ENCODE results near the gene PSMG4. TPM values are rescaled to one million over a fixed set of nuclear protein-coding genes. Genes with fewer than 3 reads are reported as not detected.

Gene PSMG4
- total RNA-seq, 1 experiment from 2014 or later, result 10.1 TPM

- Histone ChIP-seq H3K27me3 (no peaks in the 10 kb centered on the region; the same call in 1 of the 2 replicates), H3K4me3 (no peak overlapping the region), H3K36me3 (no peaks in the 10 kb centered on the region), H3K9me3 (replicated peaks) (no peaks in the 10 kb centered on the region), H3K4me1 (no peaks in the 10 kb centered on the region; the same call in 1 of the 2 replicates), H3K27ac (no peak overlapping the region)
- no peak for DNase-seq
These were observed 5.7 kb upstream of the PSMG4 start for GRCh38 chr6:3252861-3253596.

GRCh38 chr6:3253597-3253961, 5.2 kb upstream of the PSMG4 start:
- no peak for DNase-seq

GRCh38 chr6:3258201-3258600, 546 bp upstream of the PSMG4 start:
- H3K4me3 ChIP-seq, result peak overlapping the region; percentile 87
- H3K9me3 ChIP-seq (replicated peaks), result no peaks in the 10 kb centered on the region
- no peak for DNase-seq
- no peaks in the 10 kb centered on the region; the same call in 1 of the 2 replicates for H3K27me3 ChIP-seq
- H3K36me3 ChIP-seq, result no peaks in the 10 kb centered on the region
- H3K4me1 ChIP-seq, result peaks cover 7% of the 10 kb centered on the region
- H3K27ac ChIP-seq, result no peak overlapping the region

More at GRCh38 chr6:3253597-3253961, 5.2 kb upstream of the PSMG4 start:
- Histone ChIP-seq H3K9me3 (replicated peaks) (no peaks in the 10 kb centered on the region), H3K4me1 (peaks cover 3% of the 10 kb centered on the region), H3K27me3 (no peaks in the 10 kb centered on the region; the same call in 1 of the 2 replicates), H3K27ac (no peak overlapping the region), H3K4me3 (no peak overlapping the region), H3K36me3 (no peaks in the 10 kb centered on the region)

- H3K27ac ChIP-seq, result peak overlapping the region; percentile 25; the same call in 1 of the 2 replicates
- peaks cover 5% of the 10 kb centered on the region for H3K36me3 ChIP-seq
- peak; percentile 21 to 42 for DNase-seq
- peaks cover 9% of the 10 kb centered on the region for H3K4me1 ChIP-seq
- H3K27me3 ChIP-seq, result no peaks in the 10 kb centered on the region; the same call in 1 of the 2 replicates
- no peaks in the 10 kb centered on the region for H3K9me3 ChIP-seq (replicated peaks)
- H3K4me3 ChIP-seq, result peak overlapping the region; percentile 87
These were observed 778 bp downstream of the PSMG4 start for GRCh38 chr6:3259491-3259958.

GRCh38 chr6:3260296-3260695, 1.5 kb downstream of the PSMG4 start:
- Histone ChIP-seq H3K4me3 (no peak overlapping the region), H3K27me3 (no peaks in the 10 kb centered on the region; the same call in 1 of the 2 replicates), H3K4me1 (peaks cover 16% of the 10 kb centered on the region), H3K27ac (no peak overlapping the region), H3K9me3 (replicated peaks) (no peaks in the 10 kb centered on the region), H3K36me3 (peaks cover 5% of the 10 kb centered on the region)
- no peak for DNase-seq

GRCh38 chr6:3260772-3261517, 2.2 kb downstream of the PSMG4 start:
- H3K4me1 ChIP-seq, result peaks cover 21% of the 10 kb centered on the region
- H3K36me3 ChIP-seq, result peaks cover 5% of the 10 kb centered on the region
- DNase-seq, result no peak
- H3K4me3 ChIP-seq, result no peak overlapping the region
- H3K27ac ChIP-seq, result no peak overlapping the region
- H3K27me3 ChIP-seq, result no peaks in the 10 kb centered on the region; the same call in 1 of the 2 replicates
- no peaks in the 10 kb centered on the region for H3K9me3 ChIP-seq (replicated peaks)

GRCh38 chr6:3261518-3261820, 2.7 kb downstream of the PSMG4 start:
- Histone ChIP-seq H3K4me3 (no peak overlapping the region), H3K27me3 (no peaks in the 10 kb centered on the region; the same call in 1 of the 2 replicates), H3K9me3 (replicated peaks) (no peaks in the 10 kb centered on the region), H3K36me3 (peaks cover 5% of the 10 kb centered on the region), H3K4me1 (peaks cover 26% of the 10 kb centered on the region), H3K27ac (no peak overlapping the region)
- DNase-seq, result no peak

GRCh38 chr6:3261921-3262320, 3.2 kb downstream of the PSMG4 start:
- Histone ChIP-seq H3K9me3 (replicated peaks) (no peaks in the 10 kb centered on the region), H3K27me3 (no peaks in the 10 kb centered on the region; the same call in 1 of the 2 replicates), H3K36me3 (peaks cover 5% of the 10 kb centered on the region), H3K27ac (no peak overlapping the region), H3K4me1 (peaks cover 27% of the 10 kb centered on the region), H3K4me3 (no peak overlapping the region)
- DNase-seq, result no peak

- Histone ChIP-seq H3K9me3 (replicated peaks) (no peaks in the 10 kb centered on the region), H3K4me3 (no peak overlapping the region), H3K27me3 (no peaks in the 10 kb centered on the region; the same call in 1 of the 2 replicates), H3K4me1 (peaks cover 29% of the 10 kb centered on the region), H3K36me3 (peaks cover 5% of the 10 kb centered on the region), H3K27ac (no peak overlapping the region)
- peak; percentile 30 to 42 for DNase-seq
These were observed 4.3 kb downstream of the PSMG4 start for GRCh38 chr6:3263096-3263495.

GRCh38 chr6:3264356-3264755, 5.6 kb downstream of the PSMG4 start:
- Histone ChIP-seq H3K4me3 (no peak overlapping the region), H3K9me3 (replicated peaks) (no peaks in the 10 kb centered on the region), H3K27me3 (no peaks in the 10 kb centered on the region), H3K36me3 (peaks cover 5% of the 10 kb centered on the region), H3K27ac (no peak overlapping the region), H3K4me1 (peaks cover 26% of the 10 kb centered on the region)
- no peak for DNase-seq

- H3K9me3 ChIP-seq (replicated peaks), result no peaks in the 10 kb centered on the region
- H3K27me3 ChIP-seq, result no peaks in the 10 kb centered on the region
- DNase-seq, result peak; percentile 65 to 75
- H3K36me3 ChIP-seq, result peaks cover 5% of the 10 kb centered on the region
- H3K4me1 ChIP-seq, result peaks cover 26% of the 10 kb centered on the region
- H3K27ac ChIP-seq, result peak overlapping the region; percentile 46
- no peak overlapping the region for H3K4me3 ChIP-seq
These were observed 6.9 kb downstream of the PSMG4 start for GRCh38 chr6:3265671-3266070.

GRCh38 chr6:3266170-3266569, 7.4 kb downstream of the PSMG4 start:
- Histone ChIP-seq H3K27ac (peak overlapping the region; percentile 46), H3K4me1 (peaks cover 26% of the 10 kb centered on the region), H3K4me3 (no peak overlapping the region), H3K27me3 (no peaks in the 10 kb centered on the region), H3K36me3 (peaks cover 5% of the 10 kb centered on the region), H3K9me3 (replicated peaks) (no peaks in the 10 kb centered on the region)
- DNase-seq, result no peak

- peaks cover 5% of the 10 kb centered on the region for H3K36me3 ChIP-seq
- H3K27me3 ChIP-seq, result no peaks in the 10 kb centered on the region
- H3K27ac ChIP-seq, result peak overlapping the region; percentile 25
These were observed 8.4 kb downstream of the PSMG4 start for GRCh38 chr6:3267162-3267561.

GRCh38 chr6:3268680-3269079, 9.9 kb downstream of the PSMG4 start:
- Histone ChIP-seq H3K4me1 (peaks cover 20% of the 10 kb centered on the region), H3K27ac (no peak overlapping the region), H3K4me3 (no peak overlapping the region), H3K9me3 (replicated peaks) (no peaks in the 10 kb centered on the region), H3K27me3 (no peaks in the 10 kb centered on the region), H3K36me3 (peaks cover 2% of the 10 kb centered on the region)
- DNase-seq, result no peak

More at GRCh38 chr6:3267162-3267561, 8.4 kb downstream of the PSMG4 start:
- peaks cover 26% of the 10 kb centered on the region for H3K4me1 ChIP-seq
- H3K9me3 ChIP-seq (replicated peaks), result no peaks in the 10 kb centered on the region
- H3K4me3 ChIP-seq, result no peak overlapping the region
- DNase-seq, result peak; percentile 68 to 74

GRCh38 chr6:3269281-3269975, 10.7 kb downstream of the PSMG4 start:
- Histone ChIP-seq H3K4me1 (peaks cover 20% of the 10 kb centered on the region), H3K27ac (no peak overlapping the region), H3K4me3 (no peak overlapping the region), H3K27me3 (no peaks in the 10 kb centered on the region), H3K9me3 (replicated peaks) (no peaks in the 10 kb centered on the region), H3K36me3 (no peaks in the 10 kb centered on the region)
- DNase-seq, result no peak

All from SJCRH30 (cell line).